ENCODE data around the gene ACSS2.

DNA sequence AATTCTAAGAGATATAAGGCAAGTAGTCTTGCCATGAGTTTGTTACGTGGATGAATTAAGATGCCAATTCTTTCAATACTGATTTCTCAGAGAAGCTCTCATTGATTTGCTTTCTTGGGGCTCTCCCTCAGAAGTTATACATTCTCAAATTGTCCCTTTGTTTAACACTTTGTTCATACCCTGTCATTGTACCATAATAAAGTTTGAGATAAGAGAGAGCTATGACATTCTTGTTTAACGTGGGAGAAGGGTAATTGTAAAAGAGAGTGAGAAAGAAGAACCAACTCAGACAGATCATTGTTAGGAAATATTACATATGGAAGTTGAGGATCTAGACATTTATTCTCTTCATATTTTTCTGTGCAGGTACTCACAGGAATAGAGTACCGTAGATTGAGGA is 19.1 kb downstream of the ACSS2 start:
- TF ChIP-seq ZNF8 (CRISPR knock-in tag; IDR thresholded peaks at IDR 0.05) (no peak), ZFP30 (CRISPR knock-in tag; IDR thresholded peaks at IDR 0.05) (no peak), SNAI2 (CRISPR knock-in tag; IDR thresholded peaks at IDR 0.05) (no peak), ZFP3 (CRISPR knock-in tag; IDR thresholded peaks at IDR 0.05) (no peak), BACH2 (CRISPR knock-in tag; IDR thresholded peaks at IDR 0.05; ENCODE audit: borderline replicate concordance) (no peak), ESRRG (CRISPR knock-in tag; IDR thresholded peaks at IDR 0.05) (no peak), PPARA (CRISPR knock-in tag; IDR thresholded peaks at IDR 0.05; ENCODE audit: borderline replicate concordance) (no peak)
- TF ChIP-seq, protein P1, sequence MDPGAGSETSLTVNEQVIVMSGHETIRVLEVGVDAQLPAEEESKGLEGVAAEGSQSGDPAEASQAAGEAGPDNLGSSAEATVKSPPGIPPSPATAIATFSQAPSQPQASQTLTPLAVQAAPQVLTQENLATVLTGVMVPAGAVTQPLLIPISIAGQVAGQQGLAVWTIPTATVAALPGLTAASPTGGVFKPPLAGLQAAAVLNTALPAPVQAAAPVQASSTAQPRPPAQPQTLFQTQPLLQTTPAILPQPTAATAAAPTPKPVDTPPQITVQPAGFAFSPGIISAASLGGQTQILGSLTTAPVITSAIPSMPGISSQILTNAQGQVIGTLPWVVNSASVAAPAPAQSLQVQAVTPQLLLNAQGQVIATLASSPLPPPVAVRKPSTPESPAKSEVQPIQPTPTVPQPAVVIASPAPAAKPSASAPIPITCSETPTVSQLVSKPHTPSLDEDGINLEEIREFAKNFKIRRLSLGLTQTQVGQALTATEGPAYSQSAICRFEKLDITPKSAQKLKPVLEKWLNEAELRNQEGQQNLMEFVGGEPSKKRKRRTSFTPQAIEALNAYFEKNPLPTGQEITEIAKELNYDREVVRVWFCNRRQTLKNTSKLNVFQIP (CRISPR knock-in tag; IDR thresholded peaks at IDR 0.05; ENCODE audit: borderline replicate concordance, low read depth): no peak
- TF ChIP-seq, protein P2, sequence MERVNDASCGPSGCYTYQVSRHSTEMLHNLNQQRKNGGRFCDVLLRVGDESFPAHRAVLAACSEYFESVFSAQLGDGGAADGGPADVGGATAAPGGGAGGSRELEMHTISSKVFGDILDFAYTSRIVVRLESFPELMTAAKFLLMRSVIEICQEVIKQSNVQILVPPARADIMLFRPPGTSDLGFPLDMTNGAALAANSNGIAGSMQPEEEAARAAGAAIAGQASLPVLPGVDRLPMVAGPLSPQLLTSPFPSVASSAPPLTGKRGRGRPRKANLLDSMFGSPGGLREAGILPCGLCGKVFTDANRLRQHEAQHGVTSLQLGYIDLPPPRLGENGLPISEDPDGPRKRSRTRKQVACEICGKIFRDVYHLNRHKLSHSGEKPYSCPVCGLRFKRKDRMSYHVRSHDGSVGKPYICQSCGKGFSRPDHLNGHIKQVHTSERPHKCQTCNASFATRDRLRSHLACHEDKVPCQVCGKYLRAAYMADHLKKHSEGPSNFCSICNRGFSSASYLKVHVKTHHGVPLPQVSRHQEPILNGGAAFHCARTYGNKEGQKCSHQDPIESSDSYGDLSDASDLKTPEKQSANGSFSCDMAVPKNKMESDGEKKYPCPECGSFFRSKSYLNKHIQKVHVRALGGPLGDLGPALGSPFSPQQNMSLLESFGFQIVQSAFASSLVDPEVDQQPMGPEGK (CRISPR knock-in tag; IDR thresholded peaks at IDR 0.05; ENCODE audit: borderline replicate concordance): no peak

All from SK-N-SH treated with all-trans-retinoic acid at 6 μM for 48 hours (cell line).